Nephron (organoid): Measurements from ENCODE around the gene MARCHF3.

ENCODE experiments used
- H3K27ac Mint-ChIP-seq, 3 experiments: 2 replicates each; pipeline ENCODE4 v1.8.0; 2020; ENCODE audit warnings: mixed read lengths in 3 of 3, mild to moderate bottlenecking in 2 of 3, moderate library complexity in 1 of 3
- H3K27me3 Mint-ChIP-seq: 2 replicates; pipeline ENCODE4 v1.8.0; 2021; ENCODE audit warnings: low read depth, mild to moderate bottlenecking, moderate library complexity, mixed read lengths
- H3K36me3 Mint-ChIP-seq: 2 replicates; pipeline ENCODE4 v1.8.0; 2020; ENCODE audit warnings: low read depth, mixed read lengths
- H3K4me1 Mint-ChIP-seq: 2 replicates; pipeline ENCODE4 v1.8.0; 2020; ENCODE audit warnings: mixed read lengths
- H3K4me3 Mint-ChIP-seq, 3 experiments: 2 replicates each; pipeline ENCODE4 v1.8.0; 2020; ENCODE audit warnings: mild to moderate bottlenecking in 3 of 3, mixed read lengths in 3 of 3, moderate library complexity in 2 of 3
- H3K9me3 Mint-ChIP-seq: 2 replicates; pipeline ENCODE4 v1.8.0; 2020; ENCODE audit warnings: mixed read lengths
- TF ChIP-seq, protein P1 (sequence below), 3 experiments: fragments of 200-600 bp; sonication (generic); IDR thresholded peaks; one replicate each; pipeline ENCODE4 v1.5.0; 2021; ENCODE audit warnings: antibody characterized with exemption in 3 of 3; ENCODE audit not compliant: unreplicated experiment in 3 of 3

Gene MARCHF3

DNA sequence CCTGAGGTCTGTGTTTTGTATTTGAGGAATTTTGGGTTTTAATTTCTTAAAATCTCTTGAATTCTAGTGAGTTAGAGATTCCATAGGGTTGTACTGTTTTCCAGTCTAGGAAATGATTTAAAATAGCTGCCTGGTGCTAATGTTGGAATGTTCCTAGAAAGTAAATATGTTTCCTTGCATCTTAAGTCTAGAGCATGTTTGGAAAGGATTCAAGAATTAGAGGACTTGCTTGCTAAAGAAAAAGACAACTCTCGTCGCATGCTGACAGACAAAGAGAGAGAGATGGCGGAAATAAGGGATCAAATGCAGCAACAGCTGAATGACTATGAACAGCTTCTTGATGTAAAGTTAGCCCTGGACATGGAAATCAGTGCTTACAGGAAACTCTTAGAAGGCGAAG is 211.6 kb downstream of the MARCHF3 start:
- no peak overlapping the region for H3K4me3 Mint-ChIP-seq
- no peaks in the 10 kb centered on the region for H3K27me3 Mint-ChIP-seq
- H3K9me3 Mint-ChIP-seq, result no peaks in the 10 kb centered on the region
- peaks cover 4% of the 10 kb centered on the region for H3K4me1 Mint-ChIP-seq
- peak overlapping the region; percentile 37 to 57 (median 50) for H3K27ac Mint-ChIP-seq
- TF ChIP-seq, protein P1, sequence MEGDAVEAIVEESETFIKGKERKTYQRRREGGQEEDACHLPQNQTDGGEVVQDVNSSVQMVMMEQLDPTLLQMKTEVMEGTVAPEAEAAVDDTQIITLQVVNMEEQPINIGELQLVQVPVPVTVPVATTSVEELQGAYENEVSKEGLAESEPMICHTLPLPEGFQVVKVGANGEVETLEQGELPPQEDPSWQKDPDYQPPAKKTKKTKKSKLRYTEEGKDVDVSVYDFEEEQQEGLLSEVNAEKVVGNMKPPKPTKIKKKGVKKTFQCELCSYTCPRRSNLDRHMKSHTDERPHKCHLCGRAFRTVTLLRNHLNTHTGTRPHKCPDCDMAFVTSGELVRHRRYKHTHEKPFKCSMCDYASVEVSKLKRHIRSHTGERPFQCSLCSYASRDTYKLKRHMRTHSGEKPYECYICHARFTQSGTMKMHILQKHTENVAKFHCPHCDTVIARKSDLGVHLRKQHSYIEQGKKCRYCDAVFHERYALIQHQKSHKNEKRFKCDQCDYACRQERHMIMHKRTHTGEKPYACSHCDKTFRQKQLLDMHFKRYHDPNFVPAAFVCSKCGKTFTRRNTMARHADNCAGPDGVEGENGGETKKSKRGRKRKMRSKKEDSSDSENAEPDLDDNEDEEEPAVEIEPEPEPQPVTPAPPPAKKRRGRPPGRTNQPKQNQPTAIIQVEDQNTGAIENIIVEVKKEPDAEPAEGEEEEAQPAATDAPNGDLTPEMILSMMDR (IDR thresholded peaks at IDR 0.05; ENCODE audit: unreplicated experiment in 3 of 3), result no peak
- H3K36me3 Mint-ChIP-seq, result peaks cover 52% of the 10 kb centered on the region
